GM21390 (cell line): ENCODE measurements around the gene RTN1.

Experiments used
- ATAC-seq: cut with Tn5 transposase; IDR thresholded peaks from one replicate; pipeline ENCODE4 v1.9.1; 2021; ENCODE audit not compliant: unreplicated experiment

Gene RTN1

GRCh38 chr14:59633486-59633885 is 237.1 kb downstream of the RTN1 start:
- no peak for ATAC-seq

DNA sequence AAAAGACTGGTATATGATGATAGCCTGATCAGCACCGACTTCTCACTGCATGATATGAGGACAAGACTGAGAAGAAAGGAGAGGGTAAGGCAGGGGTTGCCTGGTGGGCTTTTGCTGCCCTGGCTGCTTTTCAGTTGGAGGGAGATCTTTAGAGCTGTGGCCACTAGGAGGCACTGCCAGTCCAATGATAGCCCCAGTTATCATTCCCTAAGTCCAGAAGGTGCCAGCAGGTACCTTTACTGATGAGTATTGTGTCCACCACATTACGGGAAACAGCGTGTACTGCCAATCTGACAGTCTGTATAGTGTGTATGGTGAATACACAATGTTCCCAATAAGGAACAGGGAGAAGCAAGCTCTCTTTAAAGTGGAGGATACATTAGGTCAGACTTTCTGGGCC is 238.2 kb downstream of the RTN1 start:
- ATAC-seq, result peak; percentile 50

GRCh38 chr14:59631237-59631636 is 239.3 kb downstream of the RTN1 start:
- no peak for ATAC-seq

- ATAC-seq, result no peak
These were observed 240.2 kb downstream of the RTN1 start for GRCh38 chr14:59630288-59630963.

GRCh38 chr14:59629444-59630287 is 240.9 kb downstream of the RTN1 start:
- no peak for ATAC-seq

DNA sequence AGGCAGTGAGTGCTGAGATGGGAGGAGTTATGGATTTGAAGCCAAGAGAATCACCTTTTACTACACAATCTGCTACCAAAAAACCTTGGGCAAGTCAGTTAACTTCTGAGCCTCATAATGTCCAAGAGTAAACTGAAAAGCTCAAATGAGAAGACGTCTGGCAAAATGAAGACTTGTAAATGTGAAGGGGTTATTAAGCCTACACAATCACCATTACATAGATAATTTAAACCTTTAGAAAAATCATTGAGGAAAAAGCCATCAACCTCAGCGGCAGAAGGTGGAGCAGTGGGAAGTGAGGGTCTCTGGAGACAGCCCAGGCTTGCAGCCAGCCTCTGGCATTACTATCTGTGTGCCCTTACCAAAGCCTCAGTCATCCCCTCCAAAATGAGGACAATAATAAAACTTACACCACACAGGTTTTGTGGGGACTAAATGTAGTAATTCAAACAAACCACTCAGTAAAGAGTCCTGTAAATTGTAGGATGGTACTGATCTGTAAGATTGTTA is 243.5 kb downstream of the RTN1 start:
- no peak for ATAC-seq

DNA sequence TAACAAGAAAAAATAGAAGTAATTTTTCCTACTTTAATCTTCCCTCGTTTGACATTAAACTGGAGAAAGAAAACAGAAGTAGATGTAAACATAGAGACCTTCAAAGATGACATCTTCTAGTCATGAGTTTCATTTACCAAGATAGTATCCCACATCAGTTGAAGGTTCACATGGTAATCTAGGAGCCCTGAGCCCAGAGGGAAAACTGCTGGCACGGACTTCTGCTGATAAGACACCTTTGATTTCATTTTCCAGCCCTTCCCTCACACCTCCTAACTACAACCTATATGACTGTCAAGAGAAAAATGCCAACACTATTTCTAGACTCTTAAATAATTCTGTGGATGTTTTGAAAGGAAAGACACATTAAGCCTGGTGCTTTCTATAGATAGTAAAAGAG is 247.9 kb downstream of the RTN1 start:
- no peak for ATAC-seq

DNA sequence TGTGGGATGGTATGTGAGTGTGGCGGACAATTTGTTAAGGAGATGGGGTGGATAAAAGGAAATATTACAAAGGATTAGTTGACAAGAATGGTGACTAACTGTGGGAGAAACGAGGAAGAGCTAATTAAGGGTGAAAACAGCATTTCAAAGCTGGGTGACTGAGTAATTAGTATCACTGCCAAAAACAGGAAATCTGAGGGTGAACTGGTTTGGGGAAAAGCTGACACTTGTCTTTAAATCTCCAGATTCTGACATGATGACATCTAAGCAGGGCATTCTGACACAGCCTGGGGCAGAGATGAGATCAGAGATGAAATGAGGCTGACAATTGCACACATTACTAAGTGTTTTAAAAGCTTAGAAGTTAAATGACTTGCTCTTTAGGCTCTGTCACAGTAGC is 251.5 kb downstream of the RTN1 start:
- no peak for ATAC-seq

- ATAC-seq, result no peak
These were observed 269.5 kb downstream of the RTN1 start for GRCh38 chr14:59601056-59601455.

- no peak for ATAC-seq
These were observed 270.2 kb downstream of the RTN1 start for GRCh38 chr14:59600211-59600945.

DNA sequence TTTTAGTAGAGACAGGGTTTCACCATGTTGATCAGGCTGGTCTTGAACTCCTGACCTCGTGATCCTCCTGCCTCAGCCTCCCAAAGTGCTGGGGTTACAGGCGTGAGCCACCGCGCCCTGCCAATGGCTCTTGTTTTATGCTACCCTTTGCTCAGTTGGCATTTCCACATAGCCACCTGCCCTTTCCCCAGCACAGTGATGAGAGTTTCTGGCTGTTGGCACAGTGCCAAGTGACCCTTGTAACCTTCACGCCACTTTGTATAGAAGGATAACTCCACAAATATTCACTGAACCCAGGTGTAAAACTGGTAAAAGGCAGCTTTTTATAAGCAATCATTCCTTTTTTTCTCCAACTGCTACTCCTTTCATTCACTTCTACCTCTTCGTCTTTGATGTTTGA is 275.5 kb downstream of the RTN1 start:
- ATAC-seq, result no peak

DNA sequence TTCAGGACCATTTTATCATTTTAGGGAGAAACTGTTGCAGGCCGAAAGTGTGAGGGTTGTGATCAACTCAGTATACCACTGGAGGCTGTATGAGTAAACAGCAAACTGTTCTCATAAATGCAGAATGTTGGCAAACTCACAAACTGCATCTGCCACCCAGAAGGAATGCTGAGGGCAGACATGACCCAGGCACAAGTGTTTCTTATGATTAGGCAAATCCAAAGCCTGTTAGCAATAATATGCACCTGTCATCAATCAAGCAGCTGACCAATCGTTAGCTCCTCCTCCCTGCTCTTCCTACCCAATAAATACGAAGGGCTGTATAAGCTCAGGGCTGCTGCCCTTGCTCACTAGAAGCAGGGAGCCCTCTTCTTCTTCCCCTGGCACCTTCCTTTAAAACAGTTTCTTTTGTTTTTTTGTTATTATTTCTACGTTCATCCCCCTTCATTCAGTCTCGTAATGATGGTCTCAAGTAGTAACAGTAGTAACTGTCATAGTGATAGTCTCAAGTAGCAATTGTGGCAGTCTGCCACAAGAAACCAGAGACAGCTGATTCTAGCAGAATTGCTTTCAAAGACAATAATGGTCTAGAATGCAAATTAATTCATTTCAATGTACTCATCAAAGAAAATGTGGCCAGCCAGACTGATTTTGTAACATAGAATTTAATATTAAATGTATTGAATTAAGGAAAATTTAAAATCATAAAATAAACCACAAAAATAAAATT is 278.8 kb downstream of the RTN1 start:
- no peak for ATAC-seq

DNA sequence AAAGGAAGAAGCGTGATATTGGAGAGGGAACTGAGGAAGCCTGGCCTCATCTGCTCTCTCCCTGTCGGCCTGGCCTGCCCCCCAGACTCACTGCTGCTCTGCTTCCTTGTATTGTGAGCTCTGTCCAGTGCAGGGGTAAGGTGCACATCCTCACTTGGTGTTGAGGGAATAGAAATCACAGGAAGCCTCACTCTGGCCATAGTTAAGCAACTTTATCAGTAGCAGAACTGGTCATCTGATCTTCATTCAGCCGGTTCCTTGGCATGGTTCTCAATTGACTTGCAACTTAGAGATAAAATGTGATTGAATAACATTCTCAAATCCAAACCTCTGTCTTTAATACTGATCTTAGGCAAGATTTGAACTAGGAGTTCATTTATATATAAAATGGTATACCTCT is 282.5 kb downstream of the RTN1 start:
- no peak for ATAC-seq

GRCh38 chr14:59585891-59586554 is 284.6 kb downstream of the RTN1 start:
- ATAC-seq, result no peak

DNA sequence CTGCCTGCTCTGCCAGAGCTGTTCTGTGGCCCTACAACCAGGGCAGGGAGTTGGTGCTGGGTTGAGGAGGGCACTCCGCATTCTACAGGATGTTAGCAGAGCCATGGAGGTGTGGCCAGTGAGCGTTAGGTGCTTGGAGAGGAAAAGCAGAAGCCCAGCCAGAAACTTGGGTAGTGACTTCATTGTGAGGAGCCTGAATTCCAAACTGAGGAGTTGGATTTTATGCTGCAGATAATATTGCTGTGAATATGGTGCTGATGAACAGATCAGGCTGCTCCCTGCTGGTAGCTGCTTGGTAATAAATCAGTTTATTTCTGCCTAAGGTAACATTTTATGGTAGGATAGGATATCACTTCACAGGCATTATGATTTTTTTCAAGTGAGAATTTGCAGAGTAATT is 286.8 kb downstream of the RTN1 start:
- no peak for ATAC-seq

DNA sequence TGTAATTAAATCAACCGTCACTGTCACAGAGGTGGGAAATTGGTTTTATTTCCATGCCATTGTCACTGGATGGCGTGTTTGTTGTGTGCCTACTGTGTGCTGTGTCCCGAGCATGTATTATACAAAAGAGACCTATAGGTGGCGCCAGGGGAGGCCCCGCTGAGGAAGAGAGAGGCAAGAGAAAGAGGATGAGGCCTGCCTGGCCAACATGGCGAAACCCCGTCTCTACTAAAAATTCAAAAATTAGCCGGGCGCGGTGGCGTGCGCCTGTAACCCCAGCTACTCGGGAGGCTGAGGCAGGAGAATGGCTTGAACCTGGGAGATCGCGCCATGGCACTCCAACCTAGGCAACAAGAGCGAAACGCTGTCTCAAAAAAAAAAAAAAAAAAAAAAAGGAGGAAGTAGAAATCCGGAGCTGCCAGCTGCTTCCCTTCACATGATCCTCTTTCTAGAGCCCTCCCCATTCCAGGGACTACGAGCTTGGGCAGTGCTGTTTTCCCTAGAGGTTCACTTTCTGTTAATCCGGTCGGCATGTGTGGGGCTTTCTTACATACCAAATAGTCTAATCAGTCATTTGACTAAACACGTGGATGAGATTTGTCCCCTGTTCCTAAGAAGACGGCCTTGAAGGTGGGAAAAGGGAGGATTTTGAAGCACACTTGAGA is 287.6 kb downstream of the RTN1 start:
- no peak for ATAC-seq

GRCh38 chr14:59582161-59582560 is 288.4 kb downstream of the RTN1 start:
- ATAC-seq, result no peak

GRCh38 chr14:59580911-59581310 is 289.7 kb downstream of the RTN1 start:
- no peak for ATAC-seq

- peak; percentile 97 for ATAC-seq
These were observed 294.0 kb downstream of the RTN1 start, which contains the start of gene CCDC175 for GRCh38 chr14:59576332-59577294. Gene CCDC175 (minus strand): TSS chr14:59576812. CDS start chr14:59576775, 37 bp downstream.
